HG03558 (cell line): ENCODE data around the gene RAB8A.
A peak's percentile ranks its signal among the peaks of the same experiment; 100 is the strongest.
"Not testable (repeated sequence)": the region's sequence is repeated elsewhere in the genome, so short reads cannot be mapped to it uniquely, and the experiment has no call there.

Experiments used
- ATAC-seq: cut with Tn5 transposase; IDR thresholded peaks from one replicate; pipeline ENCODE4 v1.9.1; 2021; ENCODE audit warnings: moderate number of reproducible peaks; ENCODE audit not compliant: unreplicated experiment; ENCODE audit errors: extremely low read depth

Gene RAB8A

GRCh38 chr19:16106121-16106520 lies 5.6 kb upstream of the RAB8A start:
- no peak for ATAC-seq

- no peak for ATAC-seq
These were observed 442 bp downstream of the RAB8A start for GRCh38 chr19:16111909-16112752.

GRCh38 chr19:16112778-16113177 lies 1.1 kb downstream of the RAB8A start:
- ATAC-seq, result no peak

- ATAC-seq, result no peak
These were observed 2.0 kb downstream of the RAB8A start for GRCh38 chr19:16113727-16114126.

- ATAC-seq, result no peak
These were observed 3.8 kb downstream of the RAB8A start for GRCh38 chr19:16115301-16116039.

GRCh38 chr19:16116067-16116466 lies 4.4 kb downstream of the RAB8A start:
- no peak for ATAC-seq

GRCh38 chr19:16117594-16118033 lies 5.9 kb downstream of the RAB8A start:
- no peak for ATAC-seq

- peak; percentile 52 for ATAC-seq
These were observed 6.9 kb downstream of the RAB8A start for GRCh38 chr19:16118489-16119033.

- ATAC-seq, result not testable (repeated sequence)
These were observed 7.6 kb downstream of the RAB8A start for GRCh38 chr19:16119075-16119857.

- ATAC-seq, result no peak
These were observed 9.5 kb downstream of the RAB8A start for GRCh38 chr19:16121141-16121540.

- ATAC-seq, result no peak
These were observed 10.3 kb downstream of the RAB8A start for GRCh38 chr19:16121967-16122366.

GRCh38 chr19:16124953-16125352 lies 13.3 kb downstream of the RAB8A start:
- no peak for ATAC-seq

GRCh38 chr19:16125737-16126495 lies 14.2 kb downstream of the RAB8A start:
- ATAC-seq, result no peak

GRCh38 chr19:16127080-16127479 lies 15.4 kb downstream of the RAB8A start:
- ATAC-seq, result no peak

GRCh38 chr19:16127776-16128371 lies 16.2 kb downstream of the RAB8A start:
- ATAC-seq, result no peak

- no peak for ATAC-seq
These were observed 20.0 kb downstream of the RAB8A start for GRCh38 chr19:16131648-16132047.

GRCh38 chr19:16133818-16134217 lies 22.1 kb downstream of the RAB8A start:
- ATAC-seq, result no peak

- no peak for ATAC-seq
These were observed 22.8 kb downstream of the RAB8A start for GRCh38 chr19:16134510-16134909.

- ATAC-seq, result no peak
These were observed 23.9 kb downstream of the RAB8A start for GRCh38 chr19:16135430-16136127.
